DOHH2 (cell line): ENCODE measurements around the gene CA4.

ENCODE experiments used
- H3F3A ChIP-seq: fragments of 200-600 bp; sonication (generic), shearing (Covaris generic); 2 replicates; pipeline ENCODE4 v1.6.0; 2016; ENCODE audit warnings: antibody characterized with exemption, mild to moderate bottlenecking; ENCODE audit not compliant: control insufficient read depth, insufficient read depth
- H3K27ac ChIP-seq: fragments of 200-600 bp; sonication (generic); 2 replicates; pipeline ENCODE4 v1.5.1; 2014; ENCODE audit warnings: low read depth, mild to moderate bottlenecking, low read length, moderate library complexity
- H3K27me3 ChIP-seq: fragments of 200-600 bp; sonication (generic); 2 replicates; pipeline ENCODE4 v1.6.1; 2014; ENCODE audit warnings: mild to moderate bottlenecking, low read length, mixed read lengths; ENCODE audit not compliant: control insufficient read depth
- H3K36me3 ChIP-seq: fragments of 200-600 bp; sonication (generic); 2 replicates; pipeline ENCODE4 v1.6.1; 2014; ENCODE audit warnings: mild to moderate bottlenecking, low read length, moderate library complexity, mixed read lengths; ENCODE audit not compliant: control insufficient read depth
- H3K4me1 ChIP-seq: fragments of 200-600 bp; sonication (generic); 2 replicates; pipeline ENCODE4 v1.6.1; 2014; ENCODE audit warnings: mild to moderate bottlenecking, low read length, mixed read lengths; ENCODE audit not compliant: control insufficient read depth
- H3K4me2 ChIP-seq: fragments of 200-600 bp; sonication (generic); 2 replicates; pipeline ENCODE4 v1.6.0; 2014; ENCODE audit warnings: mild to moderate bottlenecking, low read length, moderate library complexity
- H3K4me3 ChIP-seq: fragments of 200-600 bp; sonication (generic); 2 replicates; pipeline ENCODE4 v1.5.1; 2014; ENCODE audit warnings: mild to moderate bottlenecking, low read length, mixed read lengths
- H3K79me2 ChIP-seq: fragments of 200-600 bp; sonication (generic); 2 replicates; pipeline ENCODE4 v1.6.1; 2014; ENCODE audit warnings: mild to moderate bottlenecking, low read length, mixed read lengths; ENCODE audit not compliant: control insufficient read depth
- H3K9me2 ChIP-seq: fragments of 200-600 bp; sonication (generic); replicated peaks from 2 replicates; pipeline ENCODE4 v1.6.1; 2014; ENCODE audit warnings: mild to moderate bottlenecking, low read length, mixed read lengths; ENCODE audit not compliant: control insufficient read depth
- H3K9me3 ChIP-seq: fragments of 200-600 bp; sonication (generic); 2 replicates; pipeline ENCODE4 v1.6.1; 2014; ENCODE audit warnings: antibody characterized with exemption, low read length, mixed read lengths; ENCODE audit not compliant: control insufficient read depth, insufficient read depth
- H4K20me1 ChIP-seq: fragments of 200-600 bp; sonication (generic); 2 replicates; pipeline ENCODE4 v1.6.0; 2014; ENCODE audit warnings: low read depth, mild to moderate bottlenecking, antibody characterized with exemption, low read length, moderate library complexity; ENCODE audit not compliant: control insufficient read depth, insufficient read depth
- EZH2phosphoT487 ChIP-seq: fragments of 200-600 bp; sonication (generic); IDR thresholded peaks from 2 replicates; pipeline ENCODE4 v1.6.1; 2017; ENCODE audit warnings: borderline replicate concordance, mild to moderate bottlenecking, antibody characterized with exemption, low read length, moderate library complexity, mixed read lengths
- TF ChIP-seq, protein P1 (sequence below): fragments of 200-600 bp; sonication (generic); IDR thresholded peaks from one replicate; pipeline ENCODE4 v1.5.1; 2014; ENCODE audit warnings: antibody characterized with exemption, mild to moderate bottlenecking, low read depth, low read length; ENCODE audit not compliant: poor library complexity, severe bottlenecking

The CA4 gene

DNA sequence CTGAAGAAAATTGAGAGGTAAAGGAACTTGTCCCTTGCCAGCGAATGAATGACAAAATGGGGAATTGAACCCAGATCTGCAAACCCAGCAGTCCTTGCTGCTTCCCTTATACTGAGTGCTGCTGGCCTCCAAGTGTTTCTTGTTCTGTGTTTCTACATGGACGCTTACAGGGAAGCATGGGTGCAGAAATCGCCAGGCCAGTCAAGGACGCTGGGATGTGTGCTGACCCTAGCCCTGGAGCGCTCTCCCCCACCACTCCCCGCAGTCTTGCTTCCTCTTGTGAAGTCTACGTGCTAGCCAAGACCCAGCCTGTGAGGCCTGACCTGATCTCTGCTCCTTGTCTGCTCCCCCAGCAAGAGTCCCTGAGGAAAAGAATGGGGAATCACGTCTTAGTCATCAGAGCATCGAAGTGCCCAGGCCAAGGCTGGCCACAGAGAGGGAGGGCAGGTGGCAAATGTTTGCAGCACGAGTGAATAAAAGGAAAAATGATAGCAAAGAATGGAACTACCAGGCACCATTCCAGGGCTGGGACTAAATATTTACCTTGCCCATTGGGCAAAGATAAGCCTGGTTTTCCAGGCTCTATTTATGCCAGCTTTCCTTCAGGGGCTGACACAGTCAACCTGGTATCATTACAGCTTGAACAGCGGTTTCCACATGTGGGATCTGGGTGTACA is 17.4 kb downstream of the CA4 start:
- H4K20me1 ChIP-seq = no peaks in the 10 kb centered on the region
- H3K9me2 ChIP-seq = no peaks in the 10 kb centered on the region
- no peaks in the 10 kb centered on the region for H3K79me2 ChIP-seq
- no peaks in the 10 kb centered on the region for H3F3A ChIP-seq
- peaks cover 10% of the 10 kb centered on the region for H3K4me1 ChIP-seq
- no peak overlapping the region for H3K4me3 ChIP-seq
- TF ChIP-seq EZH2phosphoT487 = no peak
- TF ChIP-seq, protein P1, sequence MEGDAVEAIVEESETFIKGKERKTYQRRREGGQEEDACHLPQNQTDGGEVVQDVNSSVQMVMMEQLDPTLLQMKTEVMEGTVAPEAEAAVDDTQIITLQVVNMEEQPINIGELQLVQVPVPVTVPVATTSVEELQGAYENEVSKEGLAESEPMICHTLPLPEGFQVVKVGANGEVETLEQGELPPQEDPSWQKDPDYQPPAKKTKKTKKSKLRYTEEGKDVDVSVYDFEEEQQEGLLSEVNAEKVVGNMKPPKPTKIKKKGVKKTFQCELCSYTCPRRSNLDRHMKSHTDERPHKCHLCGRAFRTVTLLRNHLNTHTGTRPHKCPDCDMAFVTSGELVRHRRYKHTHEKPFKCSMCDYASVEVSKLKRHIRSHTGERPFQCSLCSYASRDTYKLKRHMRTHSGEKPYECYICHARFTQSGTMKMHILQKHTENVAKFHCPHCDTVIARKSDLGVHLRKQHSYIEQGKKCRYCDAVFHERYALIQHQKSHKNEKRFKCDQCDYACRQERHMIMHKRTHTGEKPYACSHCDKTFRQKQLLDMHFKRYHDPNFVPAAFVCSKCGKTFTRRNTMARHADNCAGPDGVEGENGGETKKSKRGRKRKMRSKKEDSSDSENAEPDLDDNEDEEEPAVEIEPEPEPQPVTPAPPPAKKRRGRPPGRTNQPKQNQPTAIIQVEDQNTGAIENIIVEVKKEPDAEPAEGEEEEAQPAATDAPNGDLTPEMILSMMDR = no peak
- H3K27me3 ChIP-seq = no peaks in the 10 kb centered on the region
- no peak overlapping the region for H3K4me2 ChIP-seq
- no peaks in the 10 kb centered on the region for H3K9me3 ChIP-seq
- no peaks in the 10 kb centered on the region for H3K36me3 ChIP-seq
- no peak overlapping the region for H3K27ac ChIP-seq

DNA sequence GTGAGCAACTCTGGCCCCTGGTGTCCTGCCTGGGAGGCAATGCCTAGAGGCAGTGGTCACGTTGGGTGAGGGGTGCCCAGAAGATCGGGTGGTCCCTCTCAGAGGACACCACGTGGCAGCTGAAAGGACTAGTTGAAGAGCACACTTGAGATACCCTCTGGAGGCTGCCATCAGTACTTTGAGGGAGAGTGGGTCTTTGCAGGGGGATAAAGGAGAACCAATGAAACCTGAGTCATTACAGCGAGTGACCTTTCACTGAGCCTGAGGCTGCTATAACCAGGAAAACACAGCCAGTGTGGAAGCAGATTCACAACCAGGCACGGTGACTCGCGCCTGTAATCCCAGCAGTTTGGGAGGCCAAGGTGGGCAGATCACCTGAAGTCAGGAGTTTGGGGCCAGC is 18.9 kb downstream of the CA4 start:
- Histone ChIP-seq H3K4me3 (no peak overlapping the region), H3K9me2 (no peaks in the 10 kb centered on the region), H3K4me1 (peaks cover 10% of the 10 kb centered on the region), H3K4me2 (no peak overlapping the region), H3K79me2 (no peaks in the 10 kb centered on the region), H3F3A (no peaks in the 10 kb centered on the region), H3K9me3 (no peaks in the 10 kb centered on the region), H3K27ac (no peak overlapping the region), H4K20me1 (no peaks in the 10 kb centered on the region), H3K36me3 (no peaks in the 10 kb centered on the region), H3K27me3 (no peaks in the 10 kb centered on the region)
- TF ChIP-seq, protein P1 = no peak
- no peak for TF ChIP-seq EZH2phosphoT487

- peak overlapping the region; percentile 4; the same call in 1 of the 2 replicates for H3K4me3 ChIP-seq
- no peaks in the 10 kb centered on the region for H3K27me3 ChIP-seq
- no peaks in the 10 kb centered on the region for H3K79me2 ChIP-seq
- H3K4me2 ChIP-seq = peak overlapping the region; percentile 31; the same call in 1 of the 2 replicates
- no peaks in the 10 kb centered on the region for H4K20me1 ChIP-seq
- no peak overlapping the region for H3K27ac ChIP-seq
- H3K9me3 ChIP-seq = no peaks in the 10 kb centered on the region
- no peaks in the 10 kb centered on the region for H3K9me2 ChIP-seq
- peaks cover 10% of the 10 kb centered on the region for H3K4me1 ChIP-seq
- no peak for TF ChIP-seq EZH2phosphoT487
- TF ChIP-seq, protein P1 = no peak
- no peaks in the 10 kb centered on the region for H3K36me3 ChIP-seq
- no peaks in the 10 kb centered on the region for H3F3A ChIP-seq
These were observed 20.4 kb downstream of the CA4 start for GRCh38 chr17:60169921-60170817.
